Nephron (organoid): ENCODE measurements around the gene MYOZ1.

Experiments used
- H3K27ac Mint-ChIP-seq, 3 experiments: 2 replicates each; pipeline ENCODE4 v1.8.0; 2020; ENCODE audit warnings: mixed read lengths in 3 of 3, mild to moderate bottlenecking in 2 of 3, moderate library complexity in 1 of 3
- H3K27me3 Mint-ChIP-seq: 2 replicates; pipeline ENCODE4 v1.8.0; 2021; ENCODE audit warnings: low read depth, mild to moderate bottlenecking, moderate library complexity, mixed read lengths
- H3K36me3 Mint-ChIP-seq: 2 replicates; pipeline ENCODE4 v1.8.0; 2020; ENCODE audit warnings: low read depth, mixed read lengths
- H3K4me1 Mint-ChIP-seq: 2 replicates; pipeline ENCODE4 v1.8.0; 2020; ENCODE audit warnings: mixed read lengths
- H3K4me3 Mint-ChIP-seq, 3 experiments: 2 replicates each; pipeline ENCODE4 v1.8.0; 2020; ENCODE audit warnings: mild to moderate bottlenecking in 3 of 3, mixed read lengths in 3 of 3, moderate library complexity in 2 of 3
- H3K9me3 Mint-ChIP-seq: 2 replicates; pipeline ENCODE4 v1.8.0; 2020; ENCODE audit warnings: mixed read lengths
- CTCF ChIP-seq, 3 experiments: fragments of 200-600 bp; sonication (generic); IDR thresholded peaks; one replicate each; pipeline ENCODE4 v1.5.0; 2021; ENCODE audit warnings: antibody characterized with exemption in 3 of 3; ENCODE audit not compliant: unreplicated experiment in 3 of 3

Gene MYOZ1

DNA sequence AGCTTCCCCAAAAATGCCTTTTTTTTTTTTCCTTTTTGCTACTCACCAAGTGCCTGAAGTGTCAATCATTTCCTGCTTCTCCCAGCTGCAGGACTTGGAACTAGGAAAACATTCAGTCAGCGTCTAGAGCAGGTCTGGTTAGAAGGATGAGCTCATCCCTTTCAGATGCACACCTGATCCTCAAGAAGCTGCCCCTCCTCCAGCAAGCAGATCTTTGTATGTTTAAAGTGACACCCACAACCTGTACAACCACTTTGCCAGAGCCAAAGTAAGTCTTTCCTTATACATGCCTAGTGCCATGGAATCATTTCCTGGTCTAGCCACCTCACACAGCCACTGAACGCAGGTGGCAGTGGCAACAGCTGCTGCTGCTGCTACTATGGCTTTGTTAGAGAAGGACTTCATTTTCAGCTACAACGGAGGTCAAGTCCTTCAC lies 39.8 kb downstream of the MYOZ1 start:
- Mint-ChIP-seq H3K4me1 (peaks cover 9% of the 10 kb centered on the region), H3K4me3 (no peak overlapping the region), H3K27ac (peak overlapping the region; percentile 94 to 96 (median 96)), H3K36me3 (peaks cover 9% of the 10 kb centered on the region), H3K9me3 (no peaks in the 10 kb centered on the region), H3K27me3 (no peaks in the 10 kb centered on the region)
- TF ChIP-seq CTCF (IDR thresholded peaks at IDR 0.05; ENCODE audit: unreplicated experiment in 3 of 3): no peak

GRCh38 chr10:73597346-73597745 lies 43.9 kb downstream of the MYOZ1 start:
- peaks cover 15% of the 10 kb centered on the region for H3K4me1 Mint-ChIP-seq
- no peak overlapping the region for H3K4me3 Mint-ChIP-seq
- H3K36me3 Mint-ChIP-seq: no peaks in the 10 kb centered on the region
- H3K27me3 Mint-ChIP-seq: no peaks in the 10 kb centered on the region
- no peak for TF ChIP-seq CTCF (IDR thresholded peaks at IDR 0.05; ENCODE audit: unreplicated experiment in 3 of 3)
- H3K9me3 Mint-ChIP-seq: no peaks in the 10 kb centered on the region
- peak overlapping the region in 2 of 3 experiments; percentile 37 to 66 for H3K27ac Mint-ChIP-seq

DNA sequence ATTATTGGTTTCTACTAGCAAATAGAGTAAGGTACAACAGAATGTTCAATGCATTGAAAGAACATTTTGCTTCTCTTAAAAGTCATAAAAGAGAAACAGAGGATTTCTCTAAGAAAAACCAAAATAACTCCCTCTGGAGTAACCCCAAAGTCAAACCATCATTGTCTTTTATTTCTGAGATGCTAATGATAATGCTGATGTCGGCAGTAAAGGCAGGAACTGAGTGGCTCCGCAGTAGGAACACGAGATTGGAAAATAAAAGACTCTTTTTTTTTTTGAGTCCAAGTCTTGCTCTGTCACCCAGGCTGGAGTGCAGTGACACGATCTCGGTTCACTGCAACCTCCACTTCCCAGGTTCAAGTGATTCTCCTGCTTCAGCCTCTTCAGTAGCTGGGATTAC lies 47.5 kb downstream of the MYOZ1 start:
- Mint-ChIP-seq H3K36me3 (no peaks in the 10 kb centered on the region), H3K4me3 (no peak overlapping the region), H3K27me3 (no peaks in the 10 kb centered on the region), H3K4me1 (peaks cover 21% of the 10 kb centered on the region), H3K27ac (no peak overlapping the region), H3K9me3 (no peaks in the 10 kb centered on the region)
- TF ChIP-seq CTCF (IDR thresholded peaks at IDR 0.05; ENCODE audit: unreplicated experiment in 3 of 3): no peak

GRCh38 chr10:73593110-73593509 lies 48.2 kb downstream of the MYOZ1 start:
- Mint-ChIP-seq H3K36me3 (no peaks in the 10 kb centered on the region), H3K27ac (peak overlapping the region; percentile 68 to 93 (median 88)), H3K27me3 (no peaks in the 10 kb centered on the region), H3K4me3 (no peak overlapping the region), H3K9me3 (no peaks in the 10 kb centered on the region), H3K4me1 (peaks cover 26% of the 10 kb centered on the region)
- TF ChIP-seq CTCF (IDR thresholded peaks at IDR 0.05; ENCODE audit: unreplicated experiment in 3 of 3): no peak

- TF ChIP-seq CTCF (IDR thresholded peaks at IDR 0.05; ENCODE audit: unreplicated experiment in 3 of 3): no peak
- H3K27ac Mint-ChIP-seq: peak overlapping the region; percentile 68 to 93 (median 88)
- H3K4me3 Mint-ChIP-seq: peak overlapping the region in 2 of 3 experiments; percentile 29 to 57
- no peaks in the 10 kb centered on the region for H3K9me3 Mint-ChIP-seq
- H3K4me1 Mint-ChIP-seq: peaks cover 26% of the 10 kb centered on the region
- no peaks in the 10 kb centered on the region for H3K36me3 Mint-ChIP-seq
- H3K27me3 Mint-ChIP-seq: no peaks in the 10 kb centered on the region
These were observed 49.2 kb downstream of the MYOZ1 start for GRCh38 chr10:73591935-73592699.
